CD4-positive, alpha-beta T cell treated with Interleukin-17A for 1 hour (primary cell): ENCODE data around the gene TRAPPC10.

ENCODE experiments used
- DNase-seq: peaks from one replicate; pipeline ENCODE4 v3.0.0-alpha.2; 2020

Gene TRAPPC10

DNA sequence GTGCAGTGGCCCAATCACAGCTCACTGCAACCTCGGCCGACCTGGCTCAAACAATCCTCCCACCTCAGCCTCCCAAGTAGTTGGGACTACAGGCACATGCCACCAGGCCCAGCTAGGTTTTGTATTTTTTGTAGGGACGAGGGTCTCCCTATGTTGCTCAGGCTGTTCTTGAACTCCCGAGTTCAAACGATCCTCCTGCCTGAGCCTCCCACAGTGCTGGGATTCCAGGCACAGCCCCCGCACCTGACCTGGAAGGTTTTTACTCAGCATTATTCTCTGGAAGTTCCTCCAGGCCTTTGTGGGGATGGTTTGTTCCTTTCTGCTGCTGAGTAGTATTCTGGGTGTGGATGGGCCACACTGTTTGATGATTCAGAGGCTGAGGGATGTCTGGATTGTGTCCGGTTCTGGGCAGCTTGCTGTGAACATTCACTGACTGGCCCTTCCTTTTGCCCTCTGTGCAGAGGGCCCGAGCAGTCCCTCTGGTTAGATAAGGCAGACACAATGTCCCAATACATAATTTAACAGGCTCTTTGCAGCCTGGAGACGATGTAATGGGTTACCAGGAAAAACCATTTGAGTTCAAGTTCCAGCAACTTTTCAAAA is 6.0 kb upstream of the TRAPPC10 start:
- DNase-seq = no peak

DNA sequence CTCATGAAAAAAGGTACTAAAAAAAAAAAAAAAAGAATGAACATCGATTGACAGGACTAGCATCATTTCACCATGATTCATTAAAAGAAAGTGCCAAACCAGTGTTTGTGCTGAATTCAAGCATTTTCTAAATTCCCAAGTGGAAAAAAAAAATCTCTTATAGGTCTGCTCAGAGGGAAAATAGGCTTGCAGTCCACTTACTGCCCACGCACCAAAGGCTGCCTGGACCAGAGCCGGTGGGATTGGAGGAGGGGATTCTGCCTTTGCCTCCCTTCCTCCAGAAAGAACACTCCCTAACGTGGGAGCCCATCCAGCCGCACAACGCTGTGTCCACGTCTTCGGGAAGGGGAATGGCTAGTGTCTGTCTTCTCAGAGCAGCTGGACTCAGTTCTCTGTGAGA is 5.5 kb upstream of the TRAPPC10 start:
- DNase-seq = no peak

GRCh38 chr21:44010429-44010828 is 1.7 kb upstream of the TRAPPC10 start:
- DNase-seq = no peak

DNA sequence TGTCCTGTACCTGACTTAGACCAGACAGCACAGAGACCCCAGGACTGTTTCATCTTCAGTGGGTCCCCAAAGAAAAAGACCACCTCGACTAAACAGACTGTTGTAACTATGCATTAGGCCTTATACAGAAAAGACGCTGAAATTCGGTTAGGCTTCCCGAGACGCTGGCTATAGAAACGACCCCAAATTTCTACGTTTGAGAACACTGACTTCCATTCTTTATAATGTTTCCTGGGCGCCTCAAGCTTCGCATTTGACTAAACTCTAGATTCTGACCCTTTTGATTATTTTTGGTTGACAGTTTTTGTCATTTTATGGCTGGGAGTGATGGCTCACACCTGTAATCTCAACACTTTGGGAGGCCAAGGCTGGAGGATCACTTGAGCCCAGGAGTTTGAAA is 986 bp upstream of the TRAPPC10 start:
- DNase-seq = no peak

- DNase-seq = peak; percentile 86
These were observed 618 bp downstream of the TRAPPC10 start for GRCh38 chr21:44012474-44013379.

GRCh38 chr21:44013380-44014088 is 1.4 kb downstream of the TRAPPC10 start:
- DNase-seq = peak; percentile 57

DNA sequence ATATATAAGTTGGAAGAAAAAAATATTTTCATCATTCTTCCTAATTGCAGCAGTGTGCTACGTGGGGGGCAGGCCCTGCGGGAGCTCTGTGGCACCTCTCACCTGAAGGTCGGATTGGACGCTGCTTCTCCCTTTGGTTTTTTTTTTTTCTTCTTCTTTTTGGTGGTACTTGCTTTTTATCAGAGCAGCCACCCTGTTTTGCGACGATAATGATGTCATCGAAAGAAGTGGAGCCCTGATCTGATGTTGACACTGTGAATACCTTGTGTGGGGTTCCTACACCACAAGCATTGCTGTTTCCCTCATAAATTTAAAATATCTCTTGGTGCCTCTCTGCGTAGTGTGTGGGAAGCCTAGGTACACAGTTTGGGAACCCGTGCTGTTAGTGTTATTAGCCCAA is 5.5 kb downstream of the TRAPPC10 start:
- DNase-seq = no peak

DNA sequence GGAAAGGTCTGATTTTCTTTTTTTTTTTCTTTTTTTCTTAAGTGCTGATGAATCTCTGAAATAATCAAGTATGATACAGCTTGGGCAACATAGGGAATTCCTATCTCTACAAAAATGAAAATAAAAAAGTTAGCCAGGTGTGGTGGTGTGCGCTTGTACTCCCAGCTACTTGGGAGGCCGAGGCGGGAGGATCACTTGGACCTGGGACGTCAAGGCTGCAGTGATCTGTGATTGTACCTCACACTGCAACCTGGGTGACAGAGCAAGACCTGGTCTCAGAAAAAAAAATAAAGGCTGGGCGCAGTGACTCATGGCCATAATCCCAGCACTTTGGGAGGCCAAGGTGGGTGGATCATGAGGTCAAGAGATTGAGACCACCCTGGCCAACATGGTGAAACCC is 6.0 kb downstream of the TRAPPC10 start:
- no peak for DNase-seq

DNA sequence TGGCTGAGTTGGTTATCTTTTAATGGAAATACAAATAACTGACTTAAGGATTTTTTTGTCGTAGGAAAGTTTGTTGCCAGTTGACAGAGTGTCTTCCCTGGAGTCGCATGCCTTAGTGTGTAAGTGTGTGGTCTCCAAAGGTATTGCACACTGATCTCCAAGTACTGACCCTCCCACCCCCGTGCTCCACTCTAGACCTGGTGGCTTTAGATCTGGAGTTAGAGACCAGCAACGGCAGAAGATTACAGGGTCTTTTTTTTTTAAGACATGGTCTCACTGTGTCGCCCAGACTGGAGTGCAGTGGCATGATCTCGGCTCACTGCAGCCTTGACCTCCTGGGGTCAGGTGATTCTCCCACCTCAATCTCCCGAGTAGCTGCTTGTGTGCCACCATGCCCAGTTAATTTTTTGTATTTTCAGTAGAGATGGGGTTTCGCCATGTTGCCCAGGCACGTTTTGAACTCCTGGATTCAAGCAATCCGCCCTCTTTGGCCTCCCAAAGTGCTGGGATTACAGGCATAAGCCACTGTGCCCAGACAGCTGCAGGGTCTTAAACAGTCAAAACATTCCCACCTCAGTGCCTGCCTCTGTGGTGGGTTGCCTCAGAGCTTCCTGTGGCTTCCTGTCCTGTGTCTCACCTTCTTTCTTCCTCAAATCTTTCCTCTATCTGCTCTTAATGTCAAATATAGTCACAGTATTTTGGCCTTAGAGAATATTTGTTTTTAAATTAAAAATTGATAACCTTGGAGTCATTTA is 6.9 kb downstream of the TRAPPC10 start:
- DNase-seq = no peak

DNA sequence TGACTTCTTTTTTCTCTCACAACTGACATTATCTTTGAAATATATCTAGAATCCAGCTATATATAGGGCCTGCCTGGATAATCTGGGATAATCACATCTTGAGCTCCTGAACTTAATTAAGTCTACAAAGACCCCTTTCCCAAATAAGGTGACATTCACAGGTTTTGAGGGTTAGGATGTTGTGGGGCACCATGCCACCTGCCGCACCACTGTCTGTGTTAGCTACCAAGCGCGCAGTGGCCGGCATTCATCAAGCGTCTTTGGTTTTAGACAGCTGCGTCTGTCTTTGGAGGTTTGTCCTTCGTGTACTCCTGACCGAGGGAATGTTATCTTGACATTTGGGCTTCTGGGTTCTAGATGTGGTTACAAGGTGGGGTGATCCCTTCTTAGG is 7.5 kb downstream of the TRAPPC10 start:
- no peak for DNase-seq

DNA sequence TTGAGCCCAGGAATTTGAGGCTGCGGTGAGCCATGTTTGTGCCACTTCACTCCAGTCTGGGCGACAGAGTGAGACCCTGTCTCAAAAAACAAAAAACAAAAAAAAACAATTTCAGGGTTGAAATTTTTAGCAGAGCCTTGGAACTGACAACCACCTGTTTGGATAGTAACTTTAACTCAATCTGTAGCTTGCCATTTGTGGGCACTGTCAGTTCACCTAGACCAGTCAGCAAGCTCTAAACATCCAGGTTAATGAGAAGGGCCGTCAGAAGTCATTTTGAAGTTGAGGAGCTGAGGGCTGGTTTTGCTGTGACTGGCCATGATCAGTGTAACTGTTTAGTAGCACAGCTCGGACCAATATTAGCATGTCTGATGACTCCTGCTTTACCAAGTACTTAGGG is 8.4 kb downstream of the TRAPPC10 start:
- no peak for DNase-seq

DNA sequence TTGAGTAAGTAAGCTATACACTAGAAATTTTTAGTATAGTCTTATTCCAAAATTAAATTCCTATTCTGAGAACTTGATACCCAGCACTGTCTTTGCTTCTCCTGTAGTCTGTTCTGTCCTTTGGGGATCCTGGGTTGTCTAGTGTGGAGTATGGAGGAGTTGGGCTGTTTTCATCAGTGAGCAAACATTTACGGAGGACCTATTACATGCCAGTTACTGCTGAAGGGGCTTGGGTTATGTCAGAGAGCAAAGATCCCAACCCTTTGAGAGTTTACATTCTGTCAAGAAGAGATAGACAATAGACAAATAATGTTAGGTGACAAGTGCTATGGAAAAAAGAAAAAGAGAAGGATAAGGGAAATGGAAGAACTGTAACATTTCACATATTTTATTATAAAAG is 9.0 kb downstream of the TRAPPC10 start:
- DNase-seq = no peak

DNA sequence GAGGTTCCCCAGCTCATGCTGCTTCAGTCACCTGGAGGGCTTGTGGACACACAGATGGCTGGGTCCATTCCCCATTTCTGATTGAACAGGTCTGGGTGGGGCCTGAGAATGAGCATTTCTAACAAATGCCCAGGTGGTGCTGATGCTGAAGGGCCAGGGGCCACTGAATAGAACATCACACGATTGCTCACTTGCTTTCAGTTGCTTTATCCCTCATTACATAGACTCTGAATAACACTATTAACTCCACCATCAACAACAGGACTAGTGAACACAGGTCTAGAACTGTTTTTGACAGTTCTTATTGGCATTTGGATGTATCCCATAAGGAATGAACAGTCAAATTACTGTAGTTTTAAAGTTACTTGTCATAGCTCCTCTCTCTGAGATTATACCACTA is 12.1 kb downstream of the TRAPPC10 start:
- no peak for DNase-seq

- no peak for DNase-seq
These were observed 12.8 kb downstream of the TRAPPC10 start for GRCh38 chr21:44024887-44025353.

DNA sequence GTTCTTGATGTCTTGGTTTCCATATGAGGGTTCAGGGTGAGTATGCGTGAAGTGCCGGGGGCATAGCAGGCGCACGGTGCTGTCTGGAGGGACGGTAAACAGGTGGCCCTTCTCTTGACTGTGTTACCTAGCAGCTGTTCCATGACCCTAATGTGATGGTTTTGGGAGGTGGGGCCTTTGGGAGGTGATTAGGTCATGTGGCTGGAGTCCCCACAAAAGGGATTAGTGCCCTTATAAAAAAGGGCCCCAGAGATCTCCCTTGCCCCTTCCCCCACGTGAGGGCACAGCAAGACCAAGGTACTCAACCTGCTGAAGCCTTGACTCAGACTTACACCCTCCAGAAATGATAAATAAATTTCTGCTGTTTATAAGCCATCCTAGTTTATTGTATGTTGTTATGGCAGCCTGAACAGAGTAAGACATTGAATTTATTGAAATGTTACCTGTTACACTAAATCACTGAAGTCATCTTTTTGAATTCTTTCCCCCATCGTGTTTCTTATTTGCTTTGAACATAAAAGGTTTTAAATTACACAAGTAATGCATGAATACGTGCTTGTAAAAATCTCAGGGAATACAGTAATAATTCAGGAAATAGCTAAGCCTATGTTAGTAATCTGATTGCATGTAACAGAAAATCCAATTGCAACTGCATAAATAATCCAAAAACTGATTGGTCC is 15.6 kb downstream of the TRAPPC10 start:
- no peak for DNase-seq

GRCh38 chr21:44028287-44028659 is 16.2 kb downstream of the TRAPPC10 start:
- DNase-seq = no peak

DNA sequence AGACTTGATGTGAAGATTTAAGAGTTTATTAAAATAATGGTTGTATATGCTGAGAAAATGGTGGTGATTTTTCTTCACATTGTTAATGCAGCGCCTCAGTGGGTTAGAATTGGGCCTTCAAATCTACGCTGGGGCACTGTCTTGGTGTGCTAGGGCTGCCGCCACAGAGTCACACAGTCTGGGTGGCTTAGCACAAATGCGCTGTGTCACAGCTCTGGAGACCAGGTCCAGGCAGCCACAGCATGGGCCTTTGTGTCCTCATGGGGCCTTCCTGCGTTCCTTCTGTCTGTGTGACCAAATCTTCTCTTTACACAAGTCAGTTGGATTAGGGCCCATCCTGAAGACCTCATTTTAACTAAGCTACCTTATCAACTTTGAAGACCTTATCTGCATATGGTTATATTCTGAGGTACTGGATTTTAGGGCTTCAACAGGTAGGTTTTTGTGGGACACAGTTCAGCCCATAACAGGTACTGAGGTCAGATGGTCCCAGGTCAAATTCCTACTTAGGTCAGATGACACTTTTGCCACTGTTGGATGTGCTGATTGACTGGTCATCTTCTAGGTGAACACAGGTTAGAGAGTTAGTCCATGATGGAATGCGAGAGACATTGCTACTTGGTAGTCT is 17.5 kb downstream of the TRAPPC10 start:
- no peak for DNase-seq

GRCh38 chr21:44035244-44035643 is 23.1 kb downstream of the TRAPPC10 start:
- DNase-seq = no peak

- DNase-seq = no peak
These were observed 26.0 kb downstream of the TRAPPC10 start for GRCh38 chr21:44038063-44038462.

DNA sequence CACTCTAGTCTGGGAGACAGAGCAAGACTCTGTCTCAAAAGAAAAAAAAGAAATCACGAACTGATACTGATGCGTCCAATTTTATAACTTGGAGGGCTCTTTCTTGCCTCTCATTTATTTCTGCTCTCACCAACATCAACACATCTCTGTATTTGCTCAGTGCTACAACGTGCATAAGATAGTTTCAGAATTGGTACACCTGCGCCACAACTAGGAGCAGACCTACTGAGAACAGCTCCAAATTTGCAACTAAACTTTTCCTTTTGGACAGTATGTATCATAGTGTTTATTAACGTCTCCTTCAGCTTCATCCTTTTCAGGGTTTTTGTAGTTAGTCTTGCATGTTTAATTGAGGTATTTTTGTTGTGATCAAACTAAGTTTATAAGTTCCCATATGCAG is 27.7 kb downstream of the TRAPPC10 start:
- DNase-seq = no peak

DNA sequence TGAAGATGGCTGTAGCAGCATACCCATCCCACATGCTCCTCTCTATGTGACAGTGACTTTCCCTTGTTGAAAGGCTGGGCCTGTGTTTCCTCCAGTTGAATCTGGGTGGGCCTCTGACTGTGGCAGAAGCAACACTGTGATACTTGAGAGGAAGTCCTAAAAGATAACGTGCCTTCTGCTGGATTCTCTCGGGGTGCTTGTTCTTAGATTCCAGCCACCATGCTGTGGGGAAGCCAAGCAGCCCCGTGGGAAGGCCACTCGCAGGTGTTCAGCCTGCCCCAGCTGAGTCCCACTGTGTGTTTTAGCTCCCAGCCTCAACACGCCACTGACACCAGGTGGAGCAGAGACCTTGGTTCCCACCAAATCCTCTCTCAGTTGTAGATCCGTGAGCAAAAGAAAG is 31.5 kb downstream of the TRAPPC10 start:
- DNase-seq = no peak

DNA sequence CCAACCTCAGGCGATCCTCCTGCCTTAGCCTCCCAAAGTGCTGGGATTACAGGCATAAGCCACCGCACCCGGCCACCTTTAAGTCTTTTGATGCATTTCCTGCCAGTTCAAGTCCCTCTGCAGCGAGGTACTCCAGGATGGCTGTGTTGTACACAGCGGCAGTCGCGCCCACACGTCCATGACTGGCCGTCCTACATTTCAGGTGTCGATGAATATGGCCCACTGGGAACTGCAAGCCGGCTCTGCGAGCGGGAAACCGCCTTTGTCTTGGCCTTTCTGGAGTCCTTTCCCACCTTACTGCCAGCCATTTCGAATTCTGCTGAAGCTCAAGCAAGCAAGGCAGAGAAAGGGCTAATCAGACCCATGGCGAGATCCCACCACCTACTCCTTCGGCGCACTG is 34.6 kb downstream of the TRAPPC10 start:
- DNase-seq = no peak
